ENCODE results near the gene ABCB11.
"Not testable (repeated sequence)": the region's sequence is repeated elsewhere in the genome, so short reads cannot be mapped to it uniquely, and the experiment has no call there.

Gene ABCB11

DNA sequence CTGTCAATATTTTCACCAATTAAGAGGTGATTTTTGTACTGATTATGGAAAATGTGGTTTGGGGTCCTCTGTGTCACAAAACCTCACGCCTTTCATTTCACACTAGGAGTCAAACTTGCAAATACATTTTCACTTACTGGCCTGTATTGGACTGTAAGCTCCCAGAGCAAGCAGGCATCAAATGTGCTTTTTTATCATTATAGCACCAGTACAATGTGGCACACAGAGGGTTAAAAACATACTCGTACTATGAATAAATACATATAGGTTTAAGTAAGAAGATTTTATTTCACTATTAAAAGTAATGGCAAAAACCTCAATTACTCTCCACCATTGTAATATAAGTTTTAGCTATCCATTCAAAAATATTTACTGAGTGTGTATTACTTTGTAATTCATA, 56.7 kb downstream of the ABCB11 start:
- DNase-seq (ENCODE audit: low read depth): no peak

GRCh38 chr2:168971261-168971660, 59.9 kb downstream of the ABCB11 start:
- DNase-seq (ENCODE audit: low read depth): no peak

DNA sequence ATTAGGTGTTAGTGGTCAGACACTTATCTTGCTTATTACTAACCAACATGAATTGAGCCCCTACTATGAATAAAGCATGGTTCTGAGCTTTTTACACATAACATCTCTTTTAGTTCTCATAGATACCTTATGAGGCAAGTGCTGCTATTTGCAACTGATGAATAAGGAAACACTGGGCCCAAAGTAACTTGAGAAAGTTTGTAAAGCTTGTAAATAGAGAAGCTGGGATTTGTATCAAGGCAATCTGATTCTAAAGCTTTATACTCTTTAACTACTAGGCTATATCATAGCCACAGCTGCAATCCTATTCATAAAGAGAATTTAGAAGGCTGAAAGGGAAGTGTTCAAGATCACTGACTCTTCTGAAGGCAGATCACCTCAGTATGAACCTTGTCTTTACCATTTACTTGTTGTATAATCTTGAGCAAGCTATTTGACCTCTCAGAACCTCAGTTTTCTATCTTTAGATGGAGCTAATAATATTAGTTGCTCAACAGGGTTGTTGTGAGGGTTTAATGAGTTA, 60.4 kb downstream of the ABCB11 start:
- no peak for DNase-seq (ENCODE audit: low read depth)

DNA sequence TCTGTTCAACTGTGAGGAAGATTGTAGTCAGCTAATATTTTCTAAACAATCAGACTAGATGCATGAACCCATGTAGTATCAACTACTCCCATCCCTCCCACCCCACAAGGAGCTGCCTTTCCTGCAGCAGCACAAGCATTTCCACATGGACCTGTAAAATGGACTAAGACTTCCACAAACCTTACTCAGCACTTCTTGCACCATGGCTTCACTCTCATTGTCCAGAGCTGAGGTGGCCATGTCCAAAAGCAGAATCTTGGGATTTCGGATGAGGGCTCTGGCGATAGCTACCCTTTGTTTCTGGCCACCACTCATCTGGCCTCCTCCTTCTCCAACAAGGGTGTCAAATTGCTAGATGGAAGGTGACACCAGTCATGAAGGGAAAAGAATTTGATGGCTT, 61.3 kb downstream of the ABCB11 start:
- DNase-seq (ENCODE audit: low read depth): no peak

GRCh38 chr2:168968342-168968741, 62.8 kb downstream of the ABCB11 start:
- DNase-seq (ENCODE audit: low read depth): no peak

DNA sequence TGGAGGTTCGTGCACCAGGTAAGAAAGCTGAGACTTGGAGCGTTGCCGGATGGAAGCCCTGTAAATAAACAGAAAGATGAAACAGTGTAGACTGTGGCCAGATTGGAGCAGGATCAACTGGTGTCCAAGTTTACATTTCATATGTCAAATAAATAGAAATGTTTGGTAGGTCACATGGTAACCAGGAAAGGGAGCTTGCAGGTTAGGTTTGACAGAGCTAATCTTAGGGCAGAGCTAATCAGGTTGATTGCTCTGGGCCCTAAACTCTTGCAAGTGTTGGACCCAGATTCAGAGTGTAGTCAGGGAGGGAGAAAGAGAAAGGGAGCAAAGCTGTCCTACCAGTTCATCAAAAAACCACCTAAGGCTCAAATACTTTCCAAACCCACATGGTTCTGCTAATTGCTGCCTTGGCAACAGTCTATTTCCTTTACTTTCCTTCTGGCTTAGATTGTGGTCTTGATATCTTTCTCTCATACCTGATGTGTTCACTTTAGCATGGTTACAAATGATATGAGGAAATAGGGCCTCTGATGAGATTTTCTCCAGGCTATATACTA, 66.8 kb downstream of the ABCB11 start:
- no peak for DNase-seq (ENCODE audit: low read depth)

GRCh38 chr2:168962636-168963035, 68.5 kb downstream of the ABCB11 start:
- no peak for DNase-seq (ENCODE audit: low read depth)

DNA sequence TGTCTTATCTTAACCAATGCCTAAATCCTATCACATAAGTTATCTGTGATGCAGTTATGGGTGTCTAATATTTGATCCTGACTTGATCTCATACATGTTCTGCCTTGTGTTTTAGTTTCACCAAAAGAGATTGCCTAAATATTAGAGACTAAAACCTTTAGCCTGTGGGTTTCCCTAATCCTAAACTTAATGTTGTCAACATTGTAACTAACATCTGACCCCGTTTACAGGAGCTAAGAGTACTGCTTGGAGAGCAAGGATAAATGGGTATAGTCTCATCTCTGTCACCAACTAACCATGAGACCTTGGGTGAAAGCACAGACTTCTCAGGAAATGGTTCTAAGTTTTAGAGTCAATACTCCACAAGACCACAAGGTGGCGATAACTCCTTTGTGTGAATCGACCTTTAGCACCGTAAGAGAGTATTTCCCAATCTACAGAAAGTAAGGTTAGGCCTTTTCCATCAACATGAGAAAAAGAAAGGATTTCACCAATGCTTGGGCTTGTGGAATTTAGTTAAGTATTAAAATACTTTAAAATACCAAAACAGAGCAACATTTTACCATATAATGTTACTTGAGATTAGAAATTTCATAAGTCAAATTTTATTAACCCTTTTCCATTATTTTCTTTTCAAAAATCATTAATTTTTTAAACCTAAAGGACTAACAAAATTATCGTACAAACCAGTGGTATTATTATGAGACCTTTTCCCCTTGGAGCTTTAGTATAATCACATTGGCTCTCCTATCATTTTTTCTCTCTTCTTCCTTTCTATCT, 69.5 kb downstream of the ABCB11 start:
- no peak for DNase-seq (ENCODE audit: low read depth)

DNA sequence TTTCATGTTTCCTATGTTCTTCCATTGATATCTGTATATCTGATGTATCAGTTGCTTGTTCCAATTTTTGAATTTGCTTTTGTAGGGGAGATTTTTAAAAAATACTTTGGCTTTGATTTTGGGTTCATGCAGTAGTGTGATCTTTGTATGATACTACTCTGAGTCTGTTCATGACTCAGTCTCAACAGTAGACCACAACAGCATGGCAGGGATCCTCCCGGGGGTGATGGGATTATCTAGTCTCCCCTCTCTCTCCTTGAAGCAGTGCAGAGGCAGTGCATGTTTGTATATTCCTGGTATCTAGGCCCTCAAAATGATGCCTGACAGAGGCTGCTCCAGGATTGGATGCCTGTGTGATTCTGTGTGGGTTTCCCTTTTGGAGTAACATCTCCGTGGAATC, 74.7 kb downstream of the ABCB11 start:
- DNase-seq (ENCODE audit: low read depth): no peak

- no peak for DNase-seq (ENCODE audit: low read depth)
These were observed 75.8 kb downstream of the ABCB11 start for GRCh38 chr2:168955321-168955720.

DNA sequence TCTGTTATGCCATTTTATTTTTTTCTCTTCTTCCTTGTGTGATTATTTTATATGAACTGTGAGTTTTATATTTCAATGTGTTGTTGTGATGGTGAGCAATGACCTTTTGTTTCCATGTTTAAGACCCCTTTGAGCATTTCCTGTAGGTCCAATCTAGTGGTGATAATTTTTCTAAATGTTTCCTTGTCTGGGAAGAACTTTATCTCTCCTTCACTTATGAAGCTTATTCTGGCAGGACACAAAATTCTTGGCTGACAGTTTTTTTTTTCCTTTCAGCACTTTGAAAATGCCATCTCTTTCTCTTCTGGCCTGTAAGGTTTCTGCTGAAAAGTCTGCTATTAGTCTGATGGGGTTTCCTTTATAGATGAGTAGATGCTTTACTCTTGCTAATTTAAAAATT, 76.9 kb downstream of the ABCB11 start:
- DNase-seq (ENCODE audit: low read depth): no peak

GRCh38 chr2:168952424-168952823, 78.7 kb downstream of the ABCB11 start:
- no peak for DNase-seq (ENCODE audit: low read depth)

GRCh38 chr2:168951871-168952270, 79.3 kb downstream of the ABCB11 start:
- no peak for DNase-seq (ENCODE audit: low read depth)

DNA sequence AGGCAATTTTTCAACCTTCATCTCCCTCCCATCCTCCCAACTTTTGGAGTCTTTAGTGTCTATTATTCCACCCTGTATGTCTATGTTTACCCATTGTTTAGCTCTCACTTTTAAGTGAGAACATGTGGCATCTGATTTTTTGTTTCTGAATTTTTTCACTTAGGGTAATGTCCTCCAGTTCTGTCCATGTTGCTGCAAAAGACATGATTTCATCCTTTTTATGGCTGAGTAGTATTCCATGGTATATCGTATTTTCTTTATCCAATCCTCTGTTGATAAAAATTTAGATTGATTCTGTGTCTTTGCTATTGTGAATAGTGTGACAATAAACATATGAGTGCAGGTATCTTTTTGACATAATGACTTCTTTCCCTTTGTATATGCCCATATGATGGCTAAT, 81.8 kb downstream of the ABCB11 start:
- no peak for DNase-seq (ENCODE audit: low read depth)

GRCh38 chr2:168948621-168949212, 82.4 kb downstream of the ABCB11 start:
- no peak for DNase-seq (ENCODE audit: low read depth)

DNA sequence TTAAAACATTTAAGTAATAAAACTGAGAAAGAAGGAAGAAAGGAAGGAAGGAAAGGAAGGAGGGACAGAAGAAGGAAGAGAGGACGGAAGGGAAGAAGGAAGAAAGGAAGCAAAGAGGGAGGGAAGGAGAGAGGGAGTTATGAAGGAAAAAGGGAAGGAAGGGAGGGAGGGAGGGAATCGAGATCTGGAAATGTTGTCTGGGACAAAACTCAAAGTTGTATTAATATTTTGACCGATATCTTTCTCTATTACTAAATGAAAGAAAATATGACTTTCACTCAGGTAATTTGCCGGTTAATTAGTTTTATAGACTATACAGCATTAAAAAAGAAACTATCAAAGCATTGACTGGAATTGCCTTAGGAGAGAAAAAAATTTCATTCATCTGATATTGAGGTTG, 85.6 kb downstream of the ABCB11 start:
- DNase-seq (ENCODE audit: low read depth): no peak

GRCh38 chr2:168944065-168944464, 87.1 kb downstream of the ABCB11 start:
- DNase-seq (ENCODE audit: low read depth): no peak

GRCh38 chr2:168941297-168941696, 89.8 kb downstream of the ABCB11 start:
- DNase-seq (ENCODE audit: low read depth): no peak

DNA sequence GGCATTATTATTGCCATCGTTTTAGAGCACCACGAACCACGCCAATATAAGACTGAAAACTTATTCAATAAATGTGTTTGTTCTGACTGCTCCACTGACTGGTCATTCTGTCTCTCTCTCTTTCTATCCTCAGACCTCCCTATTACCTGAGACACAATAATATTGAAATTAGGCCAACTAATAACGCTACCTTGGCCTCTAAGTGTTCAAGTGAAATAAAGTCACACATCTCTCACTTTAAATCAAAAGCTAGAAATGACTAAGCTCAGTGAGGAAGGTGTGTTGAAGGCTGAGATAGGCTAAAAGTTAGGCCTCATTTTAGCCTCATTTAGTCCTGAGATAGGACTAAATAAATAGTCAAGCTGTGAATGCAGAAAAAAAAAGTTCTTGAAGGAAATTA, 91.2 kb downstream of the ABCB11 start:
- no peak for DNase-seq (ENCODE audit: low read depth)

GRCh38 chr2:168939061-168939460, 92.1 kb downstream of the ABCB11 start:
- DNase-seq (ENCODE audit: low read depth): no peak

DNA sequence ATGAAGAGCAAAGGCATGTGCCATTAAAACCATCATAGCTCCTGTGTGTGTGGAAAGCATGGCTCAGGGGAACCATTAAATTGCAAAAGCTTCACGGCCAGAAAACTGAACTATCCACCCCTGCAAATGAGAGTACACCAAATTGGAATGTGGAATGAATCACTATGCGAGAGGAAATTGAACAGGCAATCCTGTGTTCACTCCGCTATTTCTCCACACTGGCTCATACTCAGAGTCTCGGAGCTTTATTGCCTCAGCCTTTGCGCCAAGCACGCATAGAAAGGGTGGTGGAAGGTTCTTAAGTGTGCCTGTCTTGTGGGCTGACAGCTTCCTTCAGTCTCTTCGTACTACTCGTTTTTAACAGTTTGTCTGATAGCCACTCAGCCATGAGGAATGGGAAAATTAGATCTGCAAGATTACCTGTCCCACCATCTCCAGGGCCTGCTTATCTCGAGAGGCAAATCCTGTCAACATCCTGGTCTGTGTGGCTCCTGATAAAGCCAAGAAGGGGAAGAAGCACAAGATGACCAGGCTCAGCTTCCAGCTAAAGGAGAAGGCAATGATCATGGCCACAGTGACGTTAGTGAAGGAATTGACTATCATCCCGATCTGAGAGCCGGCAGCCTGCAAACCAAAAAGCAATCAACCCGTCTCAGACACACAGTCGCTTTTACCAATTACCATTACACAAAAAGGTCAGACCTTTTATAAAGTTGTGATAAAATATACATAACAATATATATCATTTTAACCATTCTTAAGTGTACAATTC, 95.1 kb downstream of the ABCB11 start:
- DNase-seq (ENCODE audit: low read depth): no peak

- DNase-seq (ENCODE audit: low read depth): no peak
These were observed 96.3 kb downstream of the ABCB11 start for GRCh38 chr2:168934826-168935225.

DNA sequence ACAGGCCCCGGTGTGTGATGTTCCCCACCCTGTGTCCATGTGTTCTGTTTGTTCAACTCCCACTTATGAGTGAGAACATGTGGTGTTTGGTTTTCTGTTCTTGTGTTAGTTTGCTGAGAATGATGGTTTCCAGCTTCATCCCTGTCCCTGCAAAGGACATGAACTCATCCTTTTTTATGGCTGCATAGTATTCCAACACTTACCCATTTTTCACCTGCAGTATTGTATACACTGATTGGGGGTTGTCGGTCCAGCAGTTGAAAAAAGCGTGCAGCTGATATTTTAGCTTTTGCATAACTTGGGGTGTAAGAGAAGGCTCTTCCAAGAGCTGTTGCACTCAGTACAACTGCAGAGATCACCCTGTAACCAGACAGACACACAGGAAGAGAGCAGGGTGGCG, 99.0 kb downstream of the ABCB11 start:
- not testable (repeated sequence) for DNase-seq (ENCODE audit: low read depth)

Data from activated T-cell treated with anti-CD3 and anti-CD28 coated beads for 48 hours (primary cell).